ENCODE results near the gene PSMD4. TPM values are rescaled to one million over a fixed set of nuclear protein-coding genes. Genes with fewer than 3 reads are reported as not detected.
"Not testable (repeated sequence)": the region's sequence is repeated elsewhere in the genome, so short reads cannot be mapped to it uniquely, and the experiment has no call there.

The PSMD4 gene
- total RNA-seq = 144 and 179 TPM in 2 replicates
- polyA plus RNA-seq (2012) = 261 TPM

DNA sequence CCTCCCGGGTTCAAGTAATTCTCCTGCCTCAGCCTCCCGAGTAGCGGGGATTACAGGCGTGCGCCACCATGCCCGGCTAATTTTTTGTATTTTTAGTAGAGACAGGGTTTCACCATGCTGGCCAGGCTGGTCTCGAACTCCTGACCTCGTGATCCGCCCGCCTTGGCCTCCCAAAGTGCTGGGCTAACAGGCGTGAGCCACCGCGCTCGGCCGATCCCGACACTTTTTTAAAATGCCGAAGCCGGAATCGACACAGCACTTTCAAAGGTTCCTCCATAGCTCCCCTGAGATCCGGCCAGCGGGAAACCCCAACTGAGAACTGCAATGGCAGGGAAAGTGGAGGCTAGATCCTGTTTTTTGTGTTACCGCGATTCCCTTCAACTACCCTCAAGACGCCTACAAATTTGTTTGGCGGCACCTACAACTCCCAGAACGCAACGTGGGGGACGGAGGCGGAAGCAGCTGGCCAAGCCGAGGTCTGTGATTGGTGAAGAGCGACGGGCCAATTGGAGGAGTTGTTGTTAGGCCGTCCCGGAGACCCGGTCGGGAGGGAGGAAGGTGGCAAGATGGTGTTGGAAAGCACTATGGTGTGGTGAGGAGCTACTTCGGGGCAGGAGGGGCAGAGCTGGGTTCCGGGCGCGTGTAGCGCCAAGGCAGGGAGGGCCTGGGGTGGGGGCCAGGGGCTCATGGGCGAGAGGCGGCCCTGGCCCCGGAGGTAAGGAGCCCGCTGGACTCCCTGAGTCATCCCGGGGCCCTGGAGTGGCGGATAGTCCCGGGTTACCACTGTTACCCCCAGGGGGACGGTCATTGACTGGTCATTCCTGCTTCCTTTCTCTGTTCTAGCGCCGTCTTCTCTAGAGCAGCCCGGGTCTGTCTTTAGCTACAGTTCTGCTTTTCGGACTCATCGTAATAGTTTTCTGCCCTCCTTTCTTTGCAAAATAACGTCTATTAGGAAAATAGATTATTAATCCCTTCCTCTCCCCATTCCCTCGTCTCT, at the start of gene PSMD4:
Gene PSMD4 (plus strand): TSS at position 518 of the 997 bp plus-strand sequence. CDS start 49 bp downstream, at position 567.
- peak; percentile 98 for DNase-seq (ENCODE audit: low read depth)

DNA sequence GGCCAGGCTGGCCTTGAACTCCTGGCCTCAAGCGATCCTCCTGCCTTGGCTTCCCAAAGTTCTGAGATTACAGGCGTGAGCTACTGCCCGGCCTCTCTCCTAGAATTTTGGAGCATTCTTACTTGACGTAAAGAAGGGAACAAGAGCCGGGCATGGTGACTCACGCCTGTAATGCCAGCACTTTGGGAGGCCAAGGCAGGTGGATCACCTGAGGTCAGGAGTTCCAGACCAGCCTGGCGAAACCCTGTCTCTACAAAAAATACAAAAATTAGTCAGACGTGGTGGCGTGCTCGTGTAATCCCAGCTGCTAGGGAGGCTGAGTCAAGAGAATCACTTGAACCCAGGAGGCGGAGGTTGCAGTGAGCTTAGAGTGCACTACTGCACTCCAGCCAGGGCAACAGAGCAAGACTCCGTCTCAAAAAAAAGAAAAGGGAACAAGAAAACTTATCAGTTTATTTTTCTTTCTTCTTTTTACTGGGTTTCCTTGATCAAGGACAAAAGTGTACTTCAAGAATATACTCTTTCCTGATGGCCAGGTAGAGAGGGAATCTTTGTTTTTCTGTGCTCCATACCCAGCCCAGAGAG, 49.1 kb upstream of the PSMD4 start:
- DNase-seq (ENCODE audit: low read depth) = not testable (repeated sequence)

DNA sequence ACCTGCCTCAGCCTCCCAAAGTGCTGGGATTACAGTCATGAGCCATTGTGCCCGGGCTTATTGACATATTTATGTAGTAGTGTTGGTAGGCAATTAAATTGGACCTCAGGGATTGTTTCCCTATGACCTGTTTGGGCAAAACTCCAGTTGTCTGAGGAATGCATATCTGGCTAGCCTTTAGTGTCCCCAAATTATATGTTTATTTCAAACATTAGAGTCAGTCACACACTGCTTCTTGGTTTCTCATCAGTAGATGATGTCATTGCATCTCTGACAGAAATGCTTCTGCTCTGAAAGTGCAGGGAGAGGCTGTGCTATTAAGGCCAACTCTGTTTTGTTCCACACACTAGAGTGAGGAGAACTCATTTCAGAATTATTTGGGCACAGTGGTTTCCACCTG, 43.7 kb upstream of the PSMD4 start:
- no peak for DNase-seq (ENCODE audit: low read depth)

DNA sequence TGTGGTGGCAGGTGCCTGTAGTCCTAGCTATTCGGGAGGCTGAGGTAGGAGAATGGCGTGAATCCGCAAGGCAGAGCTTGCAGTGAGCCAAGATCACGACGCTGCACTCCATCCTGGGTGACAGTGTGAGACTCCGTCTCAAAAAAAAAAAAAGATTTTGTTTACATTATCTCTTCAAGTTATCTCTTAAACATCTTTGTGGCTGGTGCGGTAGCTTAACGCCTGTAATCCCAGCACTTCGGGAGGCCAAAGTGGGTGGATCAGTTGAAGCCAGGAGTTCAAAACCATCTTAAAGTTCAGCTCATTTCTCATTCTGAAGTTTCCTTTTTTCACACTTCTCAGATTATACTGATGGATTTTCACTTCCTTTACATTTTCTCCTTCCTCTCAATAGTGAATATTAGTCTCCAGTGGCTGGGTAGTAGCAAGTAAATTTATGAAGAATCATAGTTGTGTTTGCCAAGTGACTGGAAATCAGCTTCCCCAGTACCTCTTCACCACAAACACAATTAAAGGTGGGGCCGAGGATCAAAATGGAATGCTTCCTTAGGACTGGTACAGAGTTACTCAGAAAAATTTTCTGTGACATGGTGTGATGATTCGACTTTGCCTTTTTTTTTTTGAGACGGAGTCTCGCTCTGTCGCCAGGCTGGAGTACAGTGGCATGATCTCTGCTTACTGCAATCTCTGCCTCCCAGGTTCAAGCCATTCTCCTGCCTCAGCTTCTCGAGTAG, 42.4 kb upstream of the PSMD4 start:
- no peak for DNase-seq (ENCODE audit: low read depth)

DNA sequence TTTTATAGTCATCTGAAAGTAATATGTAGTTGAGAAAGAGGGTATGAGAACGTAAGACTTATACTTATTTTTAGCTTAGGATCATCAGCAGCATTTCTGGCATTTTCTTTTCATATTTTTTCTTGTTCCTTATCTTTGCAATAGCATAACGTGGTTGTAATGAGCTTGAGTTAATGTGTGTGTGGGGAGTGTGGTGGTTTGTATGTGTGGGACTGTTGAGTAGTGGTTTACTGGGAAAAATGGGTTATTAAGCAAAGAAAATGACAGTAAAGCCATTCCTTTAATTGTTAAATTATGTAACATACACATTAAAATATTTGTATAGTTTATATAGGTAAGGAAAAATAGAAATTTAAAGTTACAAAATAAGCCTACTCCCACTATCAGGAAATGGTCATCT, 41.0 kb upstream of the PSMD4 start:
- DNase-seq (ENCODE audit: low read depth) = no peak

DNA sequence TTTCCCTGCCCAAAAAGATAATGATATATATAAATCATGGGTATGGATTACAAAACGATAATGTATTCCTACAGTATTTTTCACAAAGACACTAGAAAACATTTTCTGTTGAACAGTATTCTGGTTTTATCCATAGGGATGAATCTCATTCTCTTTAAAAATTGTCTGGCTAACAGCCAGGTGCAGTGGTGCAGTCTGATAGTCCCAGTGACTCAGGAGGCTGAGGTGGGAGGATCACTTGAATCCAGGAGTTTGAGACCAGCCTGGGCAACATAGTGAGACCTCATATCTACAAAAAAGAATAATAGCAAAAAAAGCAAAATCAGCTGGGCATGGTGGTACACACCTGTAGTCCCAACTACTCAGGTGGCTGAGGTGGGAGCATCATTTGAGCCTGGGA, 32.9 kb upstream of the PSMD4 start:
- no peak for DNase-seq (ENCODE audit: low read depth)

DNA sequence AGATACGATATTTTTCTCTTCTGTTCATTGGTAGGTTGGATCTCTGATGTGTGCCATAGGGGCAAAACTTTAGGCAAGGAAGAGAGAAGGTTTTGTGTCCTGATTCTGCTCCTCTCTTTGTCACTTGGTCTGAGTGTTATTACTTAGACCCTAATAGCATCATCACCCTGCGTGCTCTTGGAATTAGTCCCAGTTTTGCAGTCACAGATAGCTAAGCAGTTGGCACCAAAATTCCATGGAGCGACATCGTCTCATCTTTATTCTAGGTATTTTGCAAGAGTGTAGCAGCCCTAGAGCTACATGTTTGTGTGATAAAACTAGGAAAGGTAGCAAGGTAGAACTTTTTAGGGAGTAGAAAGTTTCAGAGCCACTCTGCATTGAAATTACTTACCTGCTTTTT, 32.4 kb upstream of the PSMD4 start:
- DNase-seq (ENCODE audit: low read depth) = peak; percentile 70

DNA sequence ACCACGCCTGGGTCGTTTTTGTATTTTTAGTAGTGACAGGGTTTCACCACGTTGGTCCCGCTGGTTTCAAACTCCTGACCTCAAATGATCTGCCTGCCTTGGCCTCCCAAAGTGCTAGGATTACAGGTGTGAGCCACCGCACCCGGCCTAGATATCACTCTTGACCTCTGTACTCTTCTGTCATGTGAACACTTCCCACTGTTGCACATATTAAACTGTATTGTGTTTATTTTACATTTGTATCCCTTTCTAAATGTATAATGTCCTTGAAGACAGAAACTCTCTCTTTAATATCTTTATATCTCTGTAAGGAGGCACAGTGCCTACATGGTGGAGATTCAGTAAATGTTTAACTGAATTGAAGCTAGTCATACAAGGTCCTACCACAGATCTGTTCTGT, 19.3 kb upstream of the PSMD4 start:
- no peak for DNase-seq (ENCODE audit: low read depth)

DNA sequence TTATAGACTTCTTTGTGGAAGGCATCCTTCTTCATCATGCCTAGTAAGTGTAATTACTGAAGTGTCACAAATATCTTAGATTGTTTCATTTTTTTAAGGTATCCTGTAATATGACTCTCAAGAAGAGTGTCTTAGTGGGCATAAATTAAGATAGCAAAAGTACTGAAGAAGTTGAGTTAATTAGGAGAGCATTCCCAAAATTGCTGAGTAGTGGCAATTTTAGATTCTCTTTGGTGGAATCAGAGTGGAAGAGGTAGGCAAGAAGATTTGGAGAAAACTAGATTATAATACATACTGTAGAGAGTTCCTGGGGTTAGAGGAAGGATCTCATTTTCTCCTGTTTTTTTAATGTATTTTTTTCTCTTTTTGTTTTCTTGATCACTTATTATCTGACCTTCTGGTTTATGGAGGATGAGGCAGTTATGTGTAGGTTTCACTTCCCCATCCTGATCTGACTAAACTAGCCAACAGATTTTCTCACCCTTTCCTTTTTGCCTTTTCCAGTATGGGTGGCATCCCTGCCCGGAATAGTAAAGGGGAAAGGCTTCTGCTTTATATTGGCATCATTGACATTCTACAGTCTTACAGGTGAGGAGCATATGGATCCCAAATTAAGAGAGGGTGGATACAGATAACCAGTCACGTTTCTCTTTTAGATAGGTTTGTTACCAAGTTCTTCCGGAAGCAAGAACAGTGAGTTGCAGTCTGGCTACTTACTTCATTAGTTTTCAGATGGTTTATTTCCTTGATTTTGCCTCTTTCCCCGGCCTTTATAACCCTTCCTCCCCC, 16.7 kb upstream of the PSMD4 start:
- DNase-seq (ENCODE audit: low read depth) = no peak

DNA sequence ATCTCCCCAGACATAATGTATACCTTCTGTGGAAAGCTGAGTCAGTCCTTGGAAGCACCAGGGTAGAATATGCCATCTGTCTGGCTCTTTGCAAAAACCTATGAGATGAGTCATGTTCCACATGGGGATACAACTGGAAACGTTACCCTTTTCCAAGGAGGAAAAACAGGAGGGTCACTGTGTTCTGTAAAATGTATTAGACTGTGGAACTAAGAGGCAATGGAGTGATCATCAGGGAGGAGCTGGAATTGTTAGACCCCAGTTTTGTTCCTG, 16.1 kb upstream of the PSMD4 start:
- DNase-seq (ENCODE audit: low read depth) = peak; percentile 82

DNA sequence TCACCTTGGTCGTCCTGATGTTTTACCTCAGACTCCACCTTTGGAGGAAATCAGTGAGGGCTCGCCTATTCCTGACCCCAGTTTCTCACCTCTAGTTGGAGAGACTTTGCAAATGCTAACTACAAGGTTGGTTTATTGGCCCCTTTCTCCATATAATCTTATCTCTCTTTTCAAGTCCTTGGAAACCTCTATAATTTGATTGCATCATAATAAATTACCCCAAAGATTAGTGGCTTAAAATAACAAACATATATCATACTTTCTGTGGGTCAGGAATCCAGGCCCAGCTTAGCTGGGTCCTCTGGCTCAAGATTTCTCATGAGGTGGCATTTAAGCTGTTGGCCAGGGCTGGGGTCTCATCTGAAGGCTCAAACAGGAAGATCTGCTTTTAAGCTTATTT, 12.1 kb upstream of the PSMD4 start:
- no peak for DNase-seq (ENCODE audit: low read depth)

DNA sequence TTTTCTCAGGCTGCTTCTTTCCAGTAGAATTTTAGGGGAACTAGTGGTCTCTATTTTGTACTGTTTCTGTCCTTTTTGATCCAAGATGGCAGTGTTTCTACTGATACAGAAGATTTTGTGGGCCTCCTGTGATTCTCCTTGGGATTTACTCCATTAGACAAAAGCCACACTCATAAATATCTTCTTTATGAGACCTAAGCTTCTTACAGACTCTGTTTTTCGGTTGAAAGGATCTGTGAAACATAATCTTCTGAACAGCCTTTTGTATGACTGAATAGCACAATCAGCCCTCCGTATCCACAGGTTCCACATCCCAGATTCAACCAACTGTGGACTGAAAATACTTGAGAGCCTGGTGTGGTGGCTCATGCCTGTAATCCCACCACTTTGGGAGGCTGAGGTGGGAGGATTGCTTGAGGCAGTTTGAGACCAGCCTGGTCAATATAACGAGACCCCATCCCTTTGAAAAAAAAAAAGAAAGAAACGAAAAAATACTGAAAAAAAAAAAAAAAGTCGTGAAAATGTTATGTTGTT, 10.8 kb upstream of the PSMD4 start:
- no peak for DNase-seq (ENCODE audit: low read depth)

DNA sequence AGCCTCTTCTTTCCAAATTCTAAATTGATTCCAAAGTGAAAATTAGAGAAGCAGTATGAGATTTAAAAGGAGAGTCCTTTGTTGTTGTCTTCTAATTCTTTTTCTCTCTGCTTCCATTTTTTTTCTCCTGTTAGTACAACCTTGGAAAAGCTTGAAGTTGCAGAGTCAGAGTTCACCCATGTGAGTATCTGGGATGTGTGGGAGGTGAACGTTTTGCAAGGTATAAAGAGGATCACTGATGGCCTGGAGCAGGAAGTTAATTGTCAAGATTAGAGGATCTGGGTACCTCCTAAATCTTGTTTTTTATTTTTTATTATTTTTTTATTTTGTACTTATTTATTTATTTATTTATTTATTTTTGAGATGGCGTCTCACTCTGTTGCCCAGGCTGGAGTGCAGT, 7.7 kb upstream of the PSMD4 start:
- no peak for DNase-seq (ENCODE audit: low read depth)

DNA sequence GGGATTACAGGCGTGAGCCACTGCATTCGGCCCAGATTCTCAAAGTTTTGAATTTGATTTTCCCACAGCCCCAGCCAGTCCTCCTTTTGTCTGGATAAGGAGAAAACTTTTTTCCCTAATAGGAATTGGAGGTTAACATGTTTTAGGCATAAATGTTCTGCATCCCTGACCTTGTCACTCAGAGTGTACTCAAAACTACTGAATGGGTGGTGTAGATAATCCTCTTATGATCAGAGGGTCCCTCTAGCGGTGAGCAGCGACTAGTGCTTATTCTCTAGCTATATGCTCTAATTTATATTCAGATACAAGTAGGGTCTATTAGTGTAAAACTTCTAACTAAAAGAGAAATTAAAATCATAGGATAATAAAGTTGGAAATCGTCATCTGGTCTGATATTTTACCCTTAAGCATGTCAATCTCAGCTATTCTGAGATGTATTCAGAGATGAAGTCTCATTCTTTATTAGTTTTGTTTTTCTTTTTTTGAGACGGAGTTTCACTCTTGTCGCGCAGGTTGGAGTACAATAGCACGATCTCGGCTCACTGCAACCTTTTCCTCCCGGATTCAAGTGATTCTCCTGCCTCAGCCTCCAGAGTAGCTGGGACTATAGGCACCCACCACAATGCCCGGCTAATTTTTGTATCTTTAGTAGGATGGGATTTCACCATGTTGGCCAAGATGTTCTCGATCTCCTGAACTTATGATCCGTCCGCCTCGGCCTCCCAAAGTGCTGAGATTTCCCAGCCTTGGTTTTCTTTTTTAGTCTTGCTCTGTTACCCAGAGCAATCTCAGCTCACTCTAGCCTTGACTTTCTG, 2.7 kb upstream of the PSMD4 start:
- peak; percentile 68 for DNase-seq (ENCODE audit: low read depth)

DNA sequence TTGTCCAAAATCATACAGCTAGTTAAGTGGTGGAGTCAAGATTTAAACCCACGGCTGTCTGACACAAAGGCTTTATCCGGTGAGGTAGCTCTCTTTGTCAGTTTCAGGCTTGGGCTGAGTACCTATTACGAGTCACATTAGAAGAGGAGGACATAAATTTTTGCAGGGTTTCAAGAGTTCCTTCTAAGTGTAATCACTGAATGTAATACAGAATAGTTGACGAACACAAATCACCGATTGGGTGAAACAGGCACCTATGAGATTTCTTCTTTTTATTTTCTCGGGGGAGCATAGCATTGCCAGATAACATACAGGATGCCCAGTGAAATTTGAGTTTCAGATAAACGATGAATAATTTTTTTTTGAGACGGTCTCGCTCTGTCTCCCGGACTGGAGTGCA, 847 bp downstream of the PSMD4 start:
- DNase-seq (ENCODE audit: low read depth) = no peak

DNA sequence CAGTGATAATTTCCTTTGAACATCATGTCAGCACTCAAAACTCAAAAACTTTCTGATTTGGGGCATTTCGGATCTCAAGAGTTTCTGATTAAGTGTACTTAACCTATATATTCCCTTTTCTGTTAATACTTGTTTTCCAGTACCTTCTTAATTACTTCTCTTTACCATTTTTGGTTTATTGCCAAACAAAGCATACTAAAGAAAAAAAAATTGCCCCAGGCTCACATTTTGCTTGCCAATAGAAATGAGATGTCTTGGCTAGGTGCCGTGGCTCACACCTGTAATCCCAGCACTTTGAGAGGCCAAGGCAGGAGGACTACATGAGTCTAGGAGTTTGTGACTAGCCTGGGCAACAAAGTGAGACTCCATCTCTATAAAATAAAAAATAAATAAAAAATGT, 4.8 kb downstream of the PSMD4 start:
- no peak for DNase-seq (ENCODE audit: low read depth)

DNA sequence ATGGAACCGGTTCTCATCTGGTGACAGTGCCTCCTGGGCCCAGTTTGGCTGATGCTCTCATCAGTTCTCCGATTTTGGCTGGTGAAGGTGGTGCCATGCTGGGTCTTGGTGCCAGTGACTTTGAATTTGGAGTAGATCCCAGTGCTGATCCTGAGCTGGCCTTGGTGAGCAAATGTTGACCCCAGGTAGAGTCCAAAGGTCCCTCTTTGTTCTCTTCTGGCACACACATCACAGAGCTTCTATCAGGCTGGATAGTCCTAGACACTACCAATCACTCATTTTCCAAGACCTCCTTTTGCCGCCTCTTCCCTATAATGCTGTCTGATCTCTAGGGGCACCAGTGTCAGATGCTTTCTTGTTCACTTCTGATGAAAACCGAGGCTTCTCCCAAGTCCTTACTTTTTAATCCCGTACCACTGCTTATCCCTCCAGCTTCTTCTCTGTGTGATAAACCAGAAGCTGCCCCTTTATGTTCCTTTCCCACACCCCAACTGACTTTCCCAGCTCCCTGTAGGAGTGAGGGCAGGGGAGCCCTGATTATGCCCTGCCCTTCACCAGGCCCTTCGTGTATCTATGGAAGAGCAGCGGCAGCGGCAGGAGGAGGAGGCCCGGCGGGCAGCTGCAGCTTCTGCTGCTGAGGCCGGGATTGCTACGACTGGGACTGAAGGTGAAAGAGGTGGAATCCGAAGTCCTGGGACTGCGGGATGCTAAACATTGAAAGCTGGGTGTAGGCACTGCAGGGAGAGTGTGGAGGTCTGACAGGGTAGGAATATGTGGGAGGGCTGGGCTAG, 11.1 kb downstream of the PSMD4 start:
- DNase-seq (ENCODE audit: low read depth) = no peak

DNA sequence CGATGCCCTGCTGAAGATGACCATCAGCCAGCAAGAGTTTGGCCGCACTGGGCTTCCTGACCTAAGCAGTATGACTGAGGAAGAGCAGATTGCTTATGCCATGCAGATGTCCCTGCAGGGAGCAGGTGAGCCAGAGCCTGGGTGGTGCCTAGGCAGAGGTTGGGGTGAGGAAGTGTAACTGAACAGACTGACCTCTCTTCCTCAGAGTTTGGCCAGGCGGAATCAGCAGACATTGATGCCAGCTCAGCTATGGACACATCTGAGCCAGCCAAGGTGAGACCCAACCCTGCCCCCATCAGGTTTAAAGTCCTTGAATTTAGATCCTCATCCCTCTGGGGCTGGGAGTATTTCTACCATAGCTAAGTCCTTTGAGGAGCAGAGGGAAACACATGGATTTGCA, 11.8 kb downstream of the PSMD4 start:
- no peak for DNase-seq (ENCODE audit: low read depth)

DNA sequence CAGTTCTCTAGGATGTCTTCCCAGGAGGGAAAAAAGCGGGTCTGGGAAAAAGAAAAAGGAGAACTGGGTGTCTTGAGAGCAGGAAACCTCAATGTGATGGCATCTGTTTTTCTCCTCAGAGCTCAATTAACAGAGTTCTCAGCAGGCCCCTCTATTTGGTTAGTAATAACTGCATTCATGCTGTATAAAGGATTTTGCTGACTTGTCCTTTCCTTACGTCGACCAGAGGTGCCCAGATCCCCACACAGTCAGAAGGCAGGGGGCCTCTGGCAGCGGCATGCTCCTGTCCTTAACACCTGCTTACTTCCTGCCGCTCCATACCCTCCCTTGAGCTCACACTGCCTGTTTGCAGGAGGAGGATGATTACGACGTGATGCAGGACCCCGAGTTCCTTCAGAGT, 12.3 kb downstream of the PSMD4 start:
- no peak for DNase-seq (ENCODE audit: low read depth)
